K562 (cell line): ENCODE data around the gene CMIP. TPM values are rescaled to one million over a fixed set of nuclear protein-coding genes. Genes with fewer than 3 reads are reported as not detected.

Experiments
- ATAC-seq: fragments of 200-7000 bp; cut with Tn5 transposase; 3 replicates; pipeline ENCODE4 v1.9.1; 2020; ENCODE audit warnings: moderate library complexity
- BruUV-seq: library from RNA; stranded (reverse); fragments of 400-500 nt; replicated peaks from 2 replicates; lab custom pipeline; 2021; lab: Mats Ljungman, UMichigan
- CTCF ChIA-PET: fragments of 300-600 bp; formaldehyde crosslinking; extraction: SDS; loops from one replicate; lab custom pipeline; 2021; ENCODE audit warnings: low intra/inter-chr PET ratio; lab: Yijun Ruan, JAX
- POLR2A ChIA-PET: fragments of 300-600, 350-650 bp; sonication (Branson Sonifier 250); formaldehyde crosslinking; extraction: SDS; loops from one replicate; lab custom pipeline; 2021; ENCODE audit warnings: antibody characterized with exemption, inconsistent platforms; lab: Yijun Ruan, JAX
- DNase-seq, 4 experiments: peaks; one replicate each; pipeline versions ENCODE4 v3.0.0 to v3.0.0-alpha.2; 2011 to 2018; ENCODE audit warnings: low spot score in 3 of 4, mixed read lengths in 3 of 4; ENCODE audit errors: extremely low read depth in 1 of 4
- FAIRE-seq: peaks from 2 replicates; lab custom pipeline; 2011; peaks lifted over from hg19 to GRCh38; lab: Jason Lieb, UNC
- H2AFZ ChIP-seq: 2 replicates; pipeline ENCODE4 v1.6.0; 2011; ENCODE audit warnings: low read depth, low read length, control low read depth, inconsistent platforms
- H3K27ac ChIP-seq: fragments of 200-600 bp; 3 replicates; pipeline ENCODE4 v1.8.0; 2011; ENCODE audit warnings: low read depth, mild to moderate bottlenecking, control low read depth, inconsistent platforms, low read length, moderate library complexity, mixed read lengths; ENCODE audit errors: extremely low read depth
- H3K27me3 ChIP-seq, 2 experiments: fragments of 300-600 bp in 1 of 2; 2 replicates in 1 of 2; 3 replicates in 1 of 2; pipeline versions ENCODE4 v1.6.0 to v1.8.0; 2011; ENCODE audit warnings: inconsistent platforms in 2 of 2, low read length in 2 of 2, mild to moderate bottlenecking in 1 of 2, mixed read lengths in 1 of 2, moderate library complexity in 1 of 2; ENCODE audit not compliant: control insufficient read depth in 2 of 2, insufficient read depth in 2 of 2
- H3K36me3 ChIP-seq: fragments of 300-600 bp; 3 replicates; pipeline ENCODE4 v1.8.0; 2011; ENCODE audit warnings: mild to moderate bottlenecking, low read length, inconsistent platforms; ENCODE audit not compliant: control insufficient read depth, insufficient read depth
- H3K4me1 ChIP-seq, 2 experiments: fragments of 200-600 bp in 1 of 2; replicated peaks in 1 of 2; 2 replicates in 1 of 2; 3 replicates in 1 of 2; pipeline versions ENCODE4 v1.5.1 to v1.8.0; 2011; ENCODE audit warnings: inconsistent platforms in 2 of 2, low read length in 2 of 2, mild to moderate bottlenecking in 1 of 2, mixed read lengths in 1 of 2, moderate library complexity in 1 of 2; ENCODE audit not compliant: control insufficient read depth in 2 of 2, insufficient read depth in 2 of 2
- H3K4me2 ChIP-seq: 2 replicates; pipeline ENCODE4 v1.6.1; 2011; ENCODE audit warnings: low read length, control low read depth, inconsistent platforms, mixed read lengths; ENCODE audit not compliant: insufficient read depth
- H3K4me3 ChIP-seq: fragments of 200-600 bp; sonication (generic), shearing (Covaris generic); 2 replicates; pipeline ENCODE4 v1.5.1; 2016; ENCODE audit warnings: control low read depth, inconsistent platforms
- H3K79me2 ChIP-seq: fragments of 200-600 bp; 3 replicates; pipeline ENCODE4 v1.8.0; 2011; ENCODE audit warnings: low read length, inconsistent platforms; ENCODE audit not compliant: control insufficient read depth, insufficient read depth
- H3K9ac ChIP-seq, 2 experiments: 2 replicates each; pipeline versions ENCODE4 v1.6.0 to v1.6.1; 2011; ENCODE audit warnings: low read depth in 2 of 2, low read length in 2 of 2, control low read depth in 1 of 2, inconsistent platforms in 1 of 2, mild to moderate bottlenecking in 1 of 2, mixed read lengths in 1 of 2; ENCODE audit not compliant: insufficient read depth in 1 of 2
- H3K9me1 ChIP-seq: one replicate; pipeline ENCODE4 v1.6.0; 2011; ENCODE audit warnings: inconsistent platforms, mild to moderate bottlenecking, low read length, moderate library complexity; ENCODE audit not compliant: control insufficient read depth, insufficient read depth
- H3K9me3 ChIP-seq: replicated peaks from 2 replicates; pipeline ENCODE4 v1.5.1; 2011; ENCODE audit warnings: low read depth, low read length, inconsistent platforms; ENCODE audit not compliant: control insufficient read depth, insufficient read depth
- H4K20me1 ChIP-seq: replicated peaks from 2 replicates; pipeline ENCODE4 v1.6.1; 2011; ENCODE audit warnings: low read length, inconsistent platforms, mixed read lengths; ENCODE audit not compliant: control insufficient read depth, insufficient read depth
- ATF3 ChIP-seq, 2 experiments: fragments of 450-650 bp in 1 of 2; sonication (generic) in 1 of 2; formaldehyde crosslinking in 1 of 2; IDR thresholded peaks in 1 of 2; conservative IDR thresholded peaks in 1 of 2; 2 replicates each; pipeline versions ENCODE4 v1.6.1 to v1.8.1; 2016 to 2023; ENCODE audit warnings: mild to moderate bottlenecking in 2 of 2, moderate library complexity in 2 of 2, inconsistent platforms in 1 of 2, missing genetic modification reagents in 1 of 2
- CBX1 ChIP-seq: sonication (generic); IDR thresholded peaks from 2 replicates; pipeline ENCODE4 v1.6.1; 2016; ENCODE audit warnings: antibody characterized with exemption, low read depth, mild to moderate bottlenecking
- CEBPZ ChIP-seq: fragments of 150-350 bp; IDR thresholded peaks from 2 replicates; pipeline ENCODE4 v1.6.1; 2014; ENCODE audit warnings: low read depth, mild to moderate bottlenecking, low read length, borderline replicate concordance
- CHCHD3 ChIP-seq: fragments of 250-450 bp; sonication (Bioruptor Pico); IDR thresholded peaks from 2 replicates; pipeline ENCODE4 v2.1.2; 2022; ENCODE audit warnings: mild to moderate bottlenecking
- HEY1 ChIP-seq: fragments of 250-450 bp; sonication (Bioruptor Pico); IDR thresholded peaks from 2 replicates; pipeline ENCODE4 v1.5.0; 2020; ENCODE audit warnings: mild to moderate bottlenecking, moderate library complexity, borderline replicate concordance
- MAFK ChIP-seq: IDR thresholded peaks from 2 replicates; pipeline ENCODE4 v1.6.1; 2011; ENCODE audit warnings: low read length, improper control_type of control experiment
- NR3C1 ChIP-seq: sonication (generic); formaldehyde crosslinking; IDR thresholded peaks from 2 replicates; pipeline ENCODE4 v1.8.1; 2022; ENCODE audit warnings: missing genetic modification reagents
- PPARD ChIP-seq: fragments of 250-450 bp; sonication (Bioruptor Pico); IDR thresholded peaks from 2 replicates; pipeline ENCODE4 v1.8.0; 2022; ENCODE audit warnings: inconsistent platforms, mild to moderate bottlenecking, moderate library complexity
- SIN3B ChIP-seq: fragments of 450-650 bp; IDR thresholded peaks from 2 replicates; pipeline ENCODE4 v1.6.1; 2017; ENCODE audit warnings: low read depth, mild to moderate bottlenecking, moderate library complexity
- TFE3 ChIP-seq: fragments of 450-650 bp; formaldehyde crosslinking; IDR thresholded peaks from 2 replicates; pipeline ENCODE4 v1.4.0; 2020; ENCODE audit warnings: mild to moderate bottlenecking, mixed read lengths
- THRAP3 ChIP-seq: fragments of 450-650 bp; IDR thresholded peaks from 2 replicates; pipeline ENCODE4 v1.6.1; 2016; ENCODE audit warnings: mild to moderate bottlenecking, inconsistent platforms, borderline replicate concordance
- ZFP1 ChIP-seq: fragments of 450-650 bp; formaldehyde crosslinking; IDR thresholded peaks from 2 replicates; pipeline ENCODE4 v1.4.0; 2020; ENCODE audit warnings: mild to moderate bottlenecking, mixed read lengths
- ZKSCAN8 ChIP-seq: fragments of 200-800 bp; sonication (Bioruptor generic); IDR thresholded peaks from 2 replicates; pipeline ENCODE4 v1.6.1; 2016; ENCODE audit warnings: missing genetic modification characterization, missing compliant biosample characterization
- ZNF785 ChIP-seq: fragments of 250-450 bp; sonication (Bioruptor Pico); IDR thresholded peaks from 2 replicates; pipeline ENCODE4 v1.4.0; 2020; ENCODE audit warnings: mild to moderate bottlenecking
- WGBS: fragments of 100-300 bp; shearing (Covaris generic); methylation state at CpG from one replicate; pipeline ENCODE4 v1.1.6; 2016; ENCODE audit warnings: low coverage, mixed read lengths; ENCODE audit not compliant: insufficient coverage; ENCODE audit errors: missing lambda C conversion rate; 5-methylcytosine and 5-hydroxymethylcytosine counted together
- in situ Hi-C: fragments of 300-500 bp; cut with MboI; formaldehyde crosslinking; loops from 4 replicates; pipeline ENCODE4 v1.15.0; 2018; ENCODE audit warnings: inconsistent platforms, mixed read lengths
- intact Hi-C: fragments of 100-400 bp; cut with micrococcal nuclease; formaldehyde crosslinking; loops from 2 replicates; pipeline ENCODE4 v1.14.2; 2022
- polyA plus RNA-seq, 8 experiments: library from polyadenylated mRNA; depleted of rRNA in 4 of 8; stranded (reverse) in 5 of 8; unstranded in 3 of 8; fragments of >200 nt; fragmentation: Nextera tagmentation in 2 of 8; fragmentation: Illumina TruSeq in 1 of 8; extraction: Ambion mirVana in 2 of 8; extraction: Trizol in 1 of 8; gene quantifications; 2 replicates each; pipeline versions ENCODE4 v1.2.1 to v1.2.3, GENCODE V29; 2011 to 2014; ENCODE audit warnings: inconsistent platforms in 1 of 8, missing spikeins in 1 of 8
- total RNA-seq, 7 experiments: library from RNA; depleted of rRNA in 6 of 7; stranded (reverse); fragments of >200 nt in 6 of 7; fragmentation: Illumina TruSeq in 2 of 7; extraction: Trizol in 2 of 7; gene quantifications; 2 replicates each; pipeline versions ENCODE4 v1.2.1 to v1.2.3, GENCODE V29; 2011 to 2021; ENCODE audit warnings: low replicate concordance in 1 of 7

The CMIP gene
- total and polyA plus RNA-seq, 9 of the 15 experiments (the other 6 are each of a cell fraction or from before 2014, with no cell fraction given): 0.94 to 82.5 (median 10.3) TPM

GRCh38 chr16:81431554-81432353 is 12.9 kb upstream of the CMIP start:
- Histone ChIP-seq H3K4me2 (no peak overlapping the region; the same call in 1 of the 2 replicates), H3K36me3 (no peaks in the 10 kb centered on the region), H3K4me3 (no peak overlapping the region), H3K9ac (peak overlapping the region in 1 of 2 experiments; percentile 33; a peak in 2 of 4 replicates), H2AFZ (peak overlapping the region; percentile 58), H3K79me2 (no peaks in the 10 kb centered on the region), H3K9me3 (no peaks in the 10 kb centered on the region), H3K27me3 (peaks cover 0 to 5% of the 10 kb centered on the region in 2 experiments; a peak in 1 of 5 replicates), H3K9me1 (no peaks in the 10 kb centered on the region), H3K27ac (peak overlapping the region; percentile 43; the same call in 1 of the 3 replicates), H3K4me1 (peaks cover 13 to 15% of the 10 kb centered on the region in 2 experiments; a peak in 4 of 5 replicates), H4K20me1 (no peaks in the 10 kb centered on the region)
- no TSS peak for BruUV-seq
- in situ Hi-C loops (no loop called here), intact Hi-C loops (no loop called here)
- DNase-seq (peak in 1 of 4 experiments; percentile 38), ATAC-seq (peak; percentile 67), FAIRE-seq (no peak)
- ChIA-PET POLR2A (interaction anchor here (0.6 to 4.9 kb wide), 7 partner anchors 8 to 265 kb away, joined by 3 to 24 read pairs (median 4); no protein-coding TSS in a partner anchor), CTCF (no interaction called here)
- 51% methylated on average over 23 of the region's 23 CpGs for WGBS
- TF ChIP-seq PPARD (CRISPR knock-in tag) (no peak), NR3C1 (CRISPR knock-in tag) (no peak), HEY1 (CRISPR knock-in tag) (no peak), ZFP1 (no peak), SIN3B (no peak), TFE3 (CRISPR knock-in tag) (no peak), ZNF785 (CRISPR knock-in tag) (no peak), ZKSCAN8 (no peak), MAFK (peak; percentile 22; the same call in 1 of the 2 replicates), ATF3 (IDR thresholded peaks at IDR 0.05) (peak; percentile 91), ATF3 (CRISPR knock-in tag; conservative IDR thresholded peaks at IDR 0.05) (no peak), CHCHD3 (no peak), CEBPZ (no peak), CBX1 (no peak), THRAP3 (no peak)
